Measurements from ENCODE around the gene PANK3. TPM values are rescaled to one million over a fixed set of nuclear protein-coding genes. Genes with fewer than 3 reads are reported as not detected.
"Not testable (repeated sequence)": the region's sequence is repeated elsewhere in the genome, so short reads cannot be mapped to it uniquely, and the experiment has no call there.

Gene PANK3
- total RNA-seq, 1 donor from 2014 or later, result 43.2 TPM

DNA sequence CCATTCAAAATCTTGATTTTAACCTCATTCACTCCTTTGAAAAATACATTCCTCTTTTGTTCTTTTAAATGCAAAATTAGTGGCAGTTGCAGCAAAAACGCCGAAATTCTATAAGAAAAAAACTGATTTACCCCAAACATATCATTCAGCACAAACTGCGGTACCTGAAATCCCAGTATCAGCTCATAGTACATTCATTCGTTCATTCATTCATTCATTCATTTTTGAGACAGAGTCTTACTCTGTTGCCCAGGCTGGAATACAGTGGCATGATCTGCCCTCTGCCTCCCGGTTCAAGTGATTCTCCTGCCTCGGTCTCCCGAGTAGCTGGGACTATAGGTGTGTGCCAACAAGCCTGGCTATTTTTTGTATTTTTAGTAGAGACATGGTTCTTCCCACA is 29.6 kb downstream of the PANK3 start:
- peaks cover 12% of the 10 kb centered on the region for H3K36me3 ChIP-seq
- intact Hi-C loops (cut with DNase I), result no loop called here
- no peaks in the 10 kb centered on the region for H3K9me3 ChIP-seq
- no peaks in the 10 kb centered on the region for H3K27me3 ChIP-seq (ENCODE audit: low read depth)
- no peaks in the 10 kb centered on the region for H3K4me1 ChIP-seq
- DNase-seq (no peak), ATAC-seq (no peak)
- H3K27ac ChIP-seq, result no peak overlapping the region
- TF ChIP-seq, protein P1, sequence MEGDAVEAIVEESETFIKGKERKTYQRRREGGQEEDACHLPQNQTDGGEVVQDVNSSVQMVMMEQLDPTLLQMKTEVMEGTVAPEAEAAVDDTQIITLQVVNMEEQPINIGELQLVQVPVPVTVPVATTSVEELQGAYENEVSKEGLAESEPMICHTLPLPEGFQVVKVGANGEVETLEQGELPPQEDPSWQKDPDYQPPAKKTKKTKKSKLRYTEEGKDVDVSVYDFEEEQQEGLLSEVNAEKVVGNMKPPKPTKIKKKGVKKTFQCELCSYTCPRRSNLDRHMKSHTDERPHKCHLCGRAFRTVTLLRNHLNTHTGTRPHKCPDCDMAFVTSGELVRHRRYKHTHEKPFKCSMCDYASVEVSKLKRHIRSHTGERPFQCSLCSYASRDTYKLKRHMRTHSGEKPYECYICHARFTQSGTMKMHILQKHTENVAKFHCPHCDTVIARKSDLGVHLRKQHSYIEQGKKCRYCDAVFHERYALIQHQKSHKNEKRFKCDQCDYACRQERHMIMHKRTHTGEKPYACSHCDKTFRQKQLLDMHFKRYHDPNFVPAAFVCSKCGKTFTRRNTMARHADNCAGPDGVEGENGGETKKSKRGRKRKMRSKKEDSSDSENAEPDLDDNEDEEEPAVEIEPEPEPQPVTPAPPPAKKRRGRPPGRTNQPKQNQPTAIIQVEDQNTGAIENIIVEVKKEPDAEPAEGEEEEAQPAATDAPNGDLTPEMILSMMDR (IDR thresholded peaks at IDR 0.05), result no peak
- H3K4me3 ChIP-seq, result no peak overlapping the region

DNA sequence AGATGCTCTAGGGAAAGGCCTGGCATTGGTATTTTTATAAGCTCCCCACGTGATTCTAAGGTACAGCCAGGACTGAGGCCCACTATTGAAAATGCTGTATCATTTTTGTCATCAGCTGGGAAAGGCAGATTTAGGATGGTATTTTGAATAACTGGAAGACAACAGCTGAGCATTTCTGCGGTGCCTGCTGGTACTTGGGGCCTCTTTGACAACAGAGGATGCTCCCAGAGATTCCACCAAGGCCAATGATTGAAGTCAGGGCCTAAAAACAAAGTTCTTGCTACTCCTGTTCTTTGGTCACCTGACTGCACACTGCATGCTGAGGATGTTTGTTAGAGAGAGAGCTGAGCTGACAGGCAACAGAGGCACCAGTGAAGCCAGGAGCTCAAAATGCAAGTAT is 42.0 kb downstream of the PANK3 start:
- intact Hi-C loops (cut with DNase I), result no loop called here
- H3K27ac ChIP-seq, result no peak overlapping the region
- H3K9me3 ChIP-seq, result no peaks in the 10 kb centered on the region
- H3K4me1 ChIP-seq, result no peaks in the 10 kb centered on the region
- TF ChIP-seq, protein P1 (IDR thresholded peaks at IDR 0.05), result no peak
- H3K4me3 ChIP-seq, result no peak overlapping the region
- peaks cover 9% of the 10 kb centered on the region for H3K27me3 ChIP-seq (ENCODE audit: low read depth)
- ATAC-seq, result no peak
- no peak for DNase-seq
- H3K36me3 ChIP-seq, result no peaks in the 10 kb centered on the region

DNA sequence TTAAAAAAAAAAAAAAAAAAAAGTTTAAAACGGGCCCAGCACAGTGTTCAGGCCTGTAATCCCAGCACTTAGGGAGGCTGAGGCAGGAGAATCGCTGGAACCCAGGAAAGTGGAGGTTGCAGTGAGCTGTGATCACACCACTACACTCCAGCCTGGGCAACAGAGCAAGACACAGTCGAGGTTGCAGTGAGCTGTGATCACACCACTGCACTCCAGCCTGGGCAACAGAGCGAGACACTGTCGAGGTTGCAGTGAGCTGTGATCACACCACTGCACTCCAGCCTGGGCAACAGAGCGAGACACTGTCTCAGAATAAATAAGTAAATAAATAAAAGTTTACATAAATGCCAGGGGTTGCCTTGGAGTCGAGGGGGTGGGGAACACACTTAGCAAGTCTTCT is 44.8 kb downstream of the PANK3 start:
- H3K9me3 ChIP-seq; H3K27ac ChIP-seq; ATAC-seq; intact Hi-C loops (cut with DNase I); H3K4me3 ChIP-seq; H3K36me3 ChIP-seq; H3K4me1 ChIP-seq; DNase-seq: not testable (repeated sequence)
- peaks cover 35% of the 10 kb centered on the region for H3K27me3 ChIP-seq (ENCODE audit: low read depth)

DNA sequence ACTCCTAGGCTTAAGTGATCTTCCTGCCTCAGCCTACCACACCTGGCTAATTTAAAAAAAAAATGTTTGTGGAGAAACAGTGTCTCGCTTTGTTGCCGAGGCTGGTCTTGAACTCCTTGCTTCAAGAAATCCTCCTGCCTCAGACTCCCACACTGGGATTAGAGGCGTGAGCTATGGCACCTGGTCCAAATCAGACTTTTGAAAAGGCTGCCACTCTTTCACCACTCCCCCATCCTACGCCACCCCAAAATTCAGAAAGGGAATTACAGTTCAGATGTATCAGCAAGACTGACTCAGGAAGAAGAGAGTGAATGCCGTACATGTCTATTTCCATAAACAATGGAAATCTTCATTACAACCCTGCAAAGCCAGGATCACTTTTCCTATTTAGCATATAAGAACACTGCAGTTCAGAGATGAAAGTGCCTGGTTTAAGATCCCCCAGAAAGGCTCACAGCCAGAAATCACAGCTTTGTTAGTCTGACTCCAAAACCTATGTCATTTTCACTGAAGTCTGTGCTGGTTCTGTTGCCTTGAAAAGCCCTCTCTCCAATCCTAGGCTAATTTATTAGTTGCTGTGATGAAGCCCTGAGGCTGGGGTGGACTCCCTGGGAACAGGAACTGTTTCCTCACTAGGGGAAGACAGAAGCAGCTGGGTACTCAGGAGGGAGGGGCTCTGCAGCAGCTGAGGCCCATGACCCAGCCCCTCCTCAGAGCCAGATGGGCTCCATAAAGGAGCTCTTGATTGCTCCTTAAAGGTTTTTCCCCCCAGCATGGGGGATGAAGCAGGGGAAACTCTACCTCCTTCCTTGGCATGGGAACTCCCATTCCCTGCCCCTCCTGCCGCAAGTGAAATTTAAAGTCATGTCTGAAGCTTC is 46.9 kb downstream of the PANK3 start:
- Histone ChIP-seq H3K36me3 (no peaks in the 10 kb centered on the region), H3K27ac (no peak overlapping the region), H3K4me3 (no peak overlapping the region), H3K9me3 (no peaks in the 10 kb centered on the region), H3K27me3 (ENCODE audit: low read depth) (peaks cover 46% of the 10 kb centered on the region), H3K4me1 (peaks cover 7% of the 10 kb centered on the region)
- intact Hi-C loops (cut with DNase I), result no loop called here
- no peak for DNase-seq
- no peak for ATAC-seq
- TF ChIP-seq, protein P1 (IDR thresholded peaks at IDR 0.05), result no peak

DNA sequence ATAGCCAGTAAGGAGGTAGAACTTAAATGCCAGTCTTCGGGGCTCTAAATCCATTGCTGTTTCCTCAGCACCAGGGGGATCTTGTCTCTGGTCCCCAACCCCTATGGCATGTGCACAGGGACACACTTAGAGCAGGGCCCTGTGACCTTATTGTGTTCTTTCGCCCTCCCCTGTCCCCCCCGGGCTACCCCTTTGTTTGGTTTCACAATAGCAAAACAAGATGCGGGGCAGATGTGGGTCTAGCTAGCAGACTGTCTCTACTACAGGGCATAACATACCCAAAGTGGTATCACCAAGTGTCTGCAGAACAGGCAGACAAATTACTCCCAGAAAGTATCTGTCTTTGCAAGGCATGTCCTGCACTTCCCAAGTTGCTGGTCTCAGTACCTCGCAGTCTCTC is 48.0 kb downstream of the PANK3 start:
- TF ChIP-seq, protein P1 (IDR thresholded peaks at IDR 0.05), result no peak
- Histone ChIP-seq H3K4me1 (peaks cover 7% of the 10 kb centered on the region), H3K4me3 (no peak overlapping the region), H3K9me3 (no peaks in the 10 kb centered on the region), H3K36me3 (no peaks in the 10 kb centered on the region), H3K27ac (no peak overlapping the region), H3K27me3 (ENCODE audit: low read depth) (peaks cover 46% of the 10 kb centered on the region)
- ATAC-seq, result no peak
- intact Hi-C loops (cut with DNase I), result no loop called here
- no peak for DNase-seq

DNA sequence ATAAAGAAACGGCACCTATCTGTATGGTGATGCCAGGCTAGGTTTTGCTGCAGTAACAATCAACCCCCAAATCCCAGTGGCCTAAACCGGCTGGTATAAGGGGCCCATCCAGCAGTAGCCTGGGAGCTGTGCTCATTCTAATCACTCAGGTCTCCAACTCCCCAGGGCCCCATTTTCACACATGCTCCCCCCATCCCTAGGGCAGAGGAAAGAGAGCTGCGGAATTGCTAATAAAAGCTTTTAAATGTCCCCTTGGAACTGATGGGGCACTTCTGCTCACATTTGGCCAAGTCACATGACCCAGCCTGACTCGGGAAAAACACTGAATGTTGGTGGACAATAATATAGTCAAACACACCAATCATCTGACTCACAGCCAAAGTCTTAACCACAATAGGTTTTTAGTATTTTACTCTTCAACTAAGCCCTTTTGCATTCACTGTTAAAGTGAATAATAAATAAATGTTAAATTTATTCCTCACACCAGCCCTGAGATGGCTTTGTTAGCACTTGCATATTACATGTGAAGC is 48.5 kb downstream of the PANK3 start:
- Histone ChIP-seq H3K27ac (no peak overlapping the region), H3K27me3 (ENCODE audit: low read depth) (peaks cover 46% of the 10 kb centered on the region), H3K4me3 (no peak overlapping the region), H3K36me3 (no peaks in the 10 kb centered on the region), H3K4me1 (peaks cover 7% of the 10 kb centered on the region), H3K9me3 (no peaks in the 10 kb centered on the region)
- DNase-seq, result no peak
- intact Hi-C loops (cut with DNase I), result no loop called here
- ATAC-seq, result no peak
- TF ChIP-seq, protein P1 (IDR thresholded peaks at IDR 0.05), result no peak

Data from lower lobe of right lung (tissue), 2 donors.